AG08395 (cell line): Measurements from ENCODE around the gene DISC1.
"Not testable (repeated sequence)": the region's sequence is repeated elsewhere in the genome, so short reads cannot be mapped to it uniquely, and the experiment has no call there.

ENCODE experiments used
- DNase-seq: peaks from one replicate; pipeline ENCODE4 v3.0.0; 2012; ENCODE audit warnings: mixed read lengths, low spot score

Gene DISC1

DNA sequence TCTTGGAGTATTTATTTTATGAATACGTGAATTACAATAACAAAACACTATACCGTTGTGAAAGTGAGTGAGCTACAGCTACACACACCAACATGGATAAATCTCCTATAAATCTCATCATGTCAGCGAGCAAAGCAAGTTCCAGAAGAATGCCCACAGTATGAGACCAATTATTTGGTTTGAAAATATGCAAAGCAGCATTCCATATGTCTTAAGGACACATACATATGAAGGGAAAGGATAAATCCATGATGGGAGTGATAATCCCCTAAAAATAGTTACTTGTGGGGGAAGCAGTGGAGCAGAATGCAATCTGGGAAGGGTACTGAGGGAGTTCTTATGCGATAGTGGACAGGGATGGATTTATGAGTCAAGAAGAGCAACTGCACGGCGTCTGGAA is 261.3 kb downstream of the DISC1 start:
- no peak for DNase-seq

DNA sequence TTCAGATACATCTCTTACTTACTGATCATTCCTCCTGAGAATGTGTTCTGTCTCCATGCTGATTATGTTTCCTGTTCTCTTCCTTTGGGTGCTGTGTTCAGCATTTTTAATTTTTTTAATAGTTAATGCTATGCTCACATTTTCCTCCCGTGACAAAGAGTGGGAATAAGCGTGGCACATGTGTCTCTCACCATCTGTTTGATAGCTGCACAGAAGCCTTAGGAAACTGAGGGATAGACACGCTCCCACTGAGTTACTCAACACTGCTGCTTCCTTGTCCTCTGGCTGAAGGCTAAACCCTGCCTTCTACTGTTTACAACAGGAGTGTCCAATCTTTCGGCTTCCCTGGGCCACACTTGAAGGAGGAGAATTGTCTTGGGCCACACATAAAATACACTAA is 264.2 kb downstream of the DISC1 start:
- no peak for DNase-seq

DNA sequence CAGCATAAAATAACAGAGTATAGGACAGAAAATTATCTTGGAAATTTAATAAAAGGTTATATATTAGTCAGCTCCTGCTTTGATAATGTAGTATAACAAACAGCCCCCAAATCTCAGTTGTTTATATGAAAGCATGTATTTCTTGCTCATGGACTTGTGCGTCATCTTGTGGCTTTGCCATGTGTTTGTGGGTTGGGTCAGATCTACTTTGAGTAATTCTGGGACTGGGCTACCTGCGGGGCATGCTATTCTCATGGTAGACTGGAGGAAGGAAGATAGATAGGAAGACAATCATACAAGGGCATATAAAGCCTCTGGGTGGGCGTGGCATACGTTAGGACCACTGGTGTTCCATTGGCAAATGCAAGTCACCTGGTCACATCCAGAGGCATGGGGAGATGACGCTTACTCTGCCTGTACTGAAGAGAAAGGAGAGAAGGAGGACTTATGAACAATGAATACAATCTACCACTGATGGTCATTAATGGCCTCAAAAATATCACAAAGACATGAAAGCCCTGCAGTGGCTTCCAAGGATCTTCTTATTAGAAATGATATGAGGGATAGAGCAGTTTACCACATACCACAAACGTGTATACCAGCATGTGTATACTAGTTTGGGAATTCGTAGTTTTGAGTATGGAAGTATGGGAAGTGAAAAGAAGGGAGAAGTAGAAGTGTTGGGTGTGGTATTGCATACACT is 267.0 kb downstream of the DISC1 start:
- no peak for DNase-seq

DNA sequence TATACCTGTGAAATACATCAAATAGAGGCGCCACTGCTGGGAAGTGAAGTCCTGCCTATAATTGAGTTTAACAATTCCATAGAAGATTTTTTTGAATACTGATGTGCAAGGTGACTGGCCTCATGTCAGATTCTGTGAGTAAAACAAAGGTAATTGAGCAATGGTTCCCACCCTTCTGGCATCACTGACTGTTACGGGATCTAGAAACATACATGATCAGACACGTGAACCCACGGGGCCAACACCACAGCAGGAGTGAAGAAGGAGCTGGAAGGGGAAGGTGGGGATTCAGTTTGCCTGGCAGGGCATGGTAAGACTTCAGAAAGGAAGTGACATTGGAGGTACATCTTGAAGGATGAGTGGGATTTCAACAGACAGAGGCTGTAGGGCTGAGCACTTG is 270.2 kb downstream of the DISC1 start:
- no peak for DNase-seq

DNA sequence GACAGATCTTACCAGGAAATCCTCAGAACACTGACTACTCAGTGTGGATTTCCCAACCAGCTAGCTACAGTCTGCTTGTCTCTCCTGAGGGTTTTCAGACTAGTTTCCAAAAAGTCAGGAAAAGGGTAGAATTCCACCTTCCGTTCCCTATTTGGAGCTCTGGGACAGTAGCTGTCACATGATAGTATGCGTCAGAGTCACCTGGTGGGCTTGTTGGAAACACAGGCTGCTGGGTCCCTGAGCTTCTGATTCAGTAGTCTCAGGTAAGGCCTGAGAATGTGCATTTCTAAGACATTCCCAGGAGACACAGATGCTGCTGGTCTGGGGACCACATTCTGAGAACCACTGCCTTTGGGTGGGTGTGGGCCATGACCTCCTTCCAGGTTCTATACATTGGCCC is 272.5 kb downstream of the DISC1 start:
- DNase-seq, result no peak

DNA sequence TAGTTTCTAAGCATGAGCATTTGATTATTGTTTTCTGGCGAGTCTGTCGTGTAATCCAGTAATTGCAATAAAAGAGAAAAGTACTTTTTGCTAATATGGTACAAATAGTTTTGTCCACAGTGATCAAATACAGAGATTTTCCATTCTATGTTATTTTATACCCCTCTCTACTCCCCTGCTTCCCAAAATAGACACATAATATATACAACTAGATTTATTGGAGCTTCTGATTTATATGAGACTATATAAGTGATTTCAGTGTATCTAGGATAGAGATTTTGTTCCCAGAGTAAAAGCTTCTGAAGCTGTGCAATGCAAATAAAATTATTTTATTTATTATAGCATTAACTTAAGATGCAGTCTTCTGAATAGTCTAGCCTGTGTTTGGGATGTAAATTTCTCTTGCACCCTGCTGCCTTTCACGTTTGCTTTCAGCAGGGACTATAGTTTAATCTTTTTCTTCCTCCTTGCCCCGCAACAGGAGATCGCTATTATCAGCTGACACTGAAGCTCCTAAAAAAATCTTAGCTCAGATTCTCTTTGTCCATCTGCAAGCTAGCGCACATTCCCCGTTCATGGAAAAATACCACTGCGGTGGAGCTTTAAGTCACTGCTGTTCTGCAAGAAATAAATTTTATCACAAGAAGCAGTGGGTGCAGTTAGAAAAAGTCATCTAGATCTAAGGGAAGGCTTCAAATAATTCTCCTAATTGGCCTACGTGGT is 273.3 kb downstream of the DISC1 start:
- DNase-seq, result no peak

DNA sequence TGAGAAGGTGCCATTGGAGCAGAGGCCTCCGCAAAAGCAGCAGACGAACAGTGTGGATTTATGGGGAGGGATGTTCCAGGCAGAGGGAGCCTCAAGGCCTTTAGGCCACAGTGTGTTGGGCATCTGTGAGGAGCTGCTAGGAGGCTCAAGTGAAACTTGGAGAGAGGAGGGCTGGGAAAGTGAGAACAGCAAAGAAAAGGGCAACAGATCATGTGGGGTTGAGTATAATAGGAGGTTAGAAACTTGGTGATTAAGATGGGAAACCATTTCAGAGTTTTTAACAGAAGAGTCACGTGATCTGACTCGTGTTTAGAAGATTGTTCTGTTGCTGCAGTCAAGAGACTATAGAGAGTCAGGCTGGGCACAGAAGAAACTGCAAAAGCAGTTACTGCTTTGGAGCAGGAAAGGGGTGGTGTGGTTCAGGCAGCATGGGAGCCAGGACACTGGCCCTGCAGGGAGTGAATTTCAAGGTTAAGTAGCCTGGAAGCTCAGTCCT is 277.0 kb downstream of the DISC1 start:
- no peak for DNase-seq

DNA sequence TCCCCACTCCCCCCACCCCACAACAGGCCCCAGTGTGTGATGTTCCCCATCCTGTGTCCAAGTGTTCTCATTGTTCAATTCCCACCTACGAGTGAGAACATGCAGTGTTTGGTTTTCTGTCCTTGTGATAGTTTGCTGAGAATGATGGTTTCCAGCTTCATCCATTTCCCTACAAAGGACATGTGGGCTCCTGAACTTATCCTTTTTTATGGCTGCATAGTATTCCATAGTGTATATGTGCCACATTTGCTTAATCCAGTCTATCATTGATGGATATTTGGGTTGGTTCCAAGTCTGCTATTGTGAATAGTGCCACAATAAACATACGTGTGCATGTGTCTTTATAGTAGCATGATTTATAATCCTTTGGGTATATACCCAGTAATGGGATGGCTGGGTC is 280.7 kb downstream of the DISC1 start:
- not testable (repeated sequence) for DNase-seq

DNA sequence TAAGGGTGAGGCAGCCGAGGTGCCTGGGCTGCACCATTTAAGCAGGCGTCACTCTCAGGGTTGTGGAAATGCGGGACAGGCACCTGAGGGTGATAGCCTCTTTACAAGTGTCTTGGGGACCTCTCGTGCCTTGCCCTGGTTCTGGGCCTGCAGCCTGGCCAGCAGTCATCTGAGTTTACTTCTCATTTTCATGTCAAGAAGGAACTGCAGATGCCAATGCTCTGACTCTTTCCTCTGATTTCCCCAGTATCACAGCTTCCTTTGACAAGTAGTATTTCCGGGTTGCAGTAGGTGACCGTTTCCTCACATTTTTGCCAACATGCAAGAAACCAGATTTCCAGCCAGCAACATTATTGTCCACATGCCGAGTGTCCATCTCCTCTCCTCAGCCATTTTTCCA is 286.9 kb downstream of the DISC1 start:
- no peak for DNase-seq

DNA sequence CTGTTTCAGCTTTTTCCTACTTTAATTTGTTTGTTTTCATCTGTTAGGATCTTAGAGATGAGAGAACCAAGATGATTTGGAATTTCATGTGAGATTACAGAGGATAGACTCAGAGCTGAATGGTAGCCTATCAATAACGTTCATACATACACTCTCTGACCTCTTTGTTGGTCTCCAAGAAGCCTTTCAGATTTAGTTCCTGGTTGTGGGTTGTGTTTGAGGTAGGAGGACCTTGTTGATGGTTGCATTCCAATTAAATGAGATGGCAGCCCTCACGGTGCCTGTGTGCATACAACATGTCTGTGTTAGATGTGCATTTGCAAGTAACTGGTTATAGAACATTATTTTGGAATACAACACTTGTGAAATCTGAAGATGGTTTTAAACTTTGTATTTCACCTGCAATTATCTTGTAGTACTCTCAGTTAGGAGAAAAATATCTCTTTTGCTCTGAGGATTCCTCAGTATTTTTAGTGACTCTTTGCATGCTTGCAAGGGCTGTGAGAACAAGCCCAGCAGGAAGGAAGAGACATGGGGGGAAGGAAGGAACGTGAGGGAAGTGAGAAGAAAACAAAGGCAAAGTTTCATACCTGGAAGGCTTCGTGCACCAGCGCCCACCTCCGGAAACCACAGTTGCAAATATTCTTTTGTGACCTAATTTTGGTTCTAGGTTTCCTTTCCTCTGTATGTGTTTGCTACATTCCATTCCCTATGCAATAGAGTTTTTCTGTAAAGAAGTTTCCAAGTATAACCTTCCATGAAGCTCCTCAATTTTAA is 291.8 kb downstream of the DISC1 start:
- peak; percentile 45 for DNase-seq

DNA sequence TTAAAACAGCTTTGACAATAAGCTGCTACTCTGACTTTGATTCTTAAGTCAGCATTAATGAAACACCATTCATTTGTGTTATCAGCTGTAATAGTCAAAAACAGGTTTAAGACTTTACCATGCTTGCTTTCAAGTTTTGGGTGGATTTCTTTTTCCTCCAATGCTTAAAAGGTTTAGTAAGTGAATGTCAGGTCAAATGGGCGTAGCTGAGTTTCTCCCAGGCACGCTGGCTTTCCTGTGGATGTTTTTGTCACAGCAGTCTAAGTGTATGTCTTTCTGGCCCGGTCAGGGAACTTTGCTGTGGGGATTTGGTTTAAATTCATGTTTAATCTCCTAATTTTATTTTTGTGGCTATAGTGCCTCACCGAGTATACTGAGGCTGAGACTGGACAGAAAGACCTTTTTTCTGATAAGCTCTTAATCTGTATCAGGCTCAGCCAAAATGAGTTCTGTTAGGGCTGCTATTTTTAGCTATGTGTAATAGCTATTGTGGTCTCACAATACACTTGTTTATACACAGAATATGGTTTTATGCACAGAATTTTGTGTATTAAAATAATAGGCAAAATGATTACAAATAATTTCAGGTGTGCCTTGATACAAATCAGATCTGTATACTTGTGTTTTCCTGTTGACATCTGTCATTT is 292.8 kb downstream of the DISC1 start:
- DNase-seq, result no peak

DNA sequence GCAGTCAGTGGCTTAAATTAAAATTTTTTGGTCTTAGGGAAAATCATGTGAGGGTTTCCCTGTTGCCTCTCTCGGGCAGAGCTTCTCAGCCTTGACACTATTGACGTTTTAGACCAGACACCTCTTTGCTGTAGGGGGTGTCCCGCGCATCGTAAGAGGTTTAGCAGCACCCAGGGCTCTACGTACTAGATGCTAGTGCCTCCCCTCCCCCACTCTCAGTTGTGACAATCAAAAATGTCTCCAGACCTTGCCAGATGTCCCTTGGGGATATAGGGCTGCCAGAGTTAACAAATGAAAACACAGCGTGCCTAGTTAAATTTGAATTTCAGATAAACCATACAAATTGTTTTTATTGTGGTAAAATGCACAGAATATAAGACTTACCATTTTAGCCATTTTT is 293.3 kb downstream of the DISC1 start:
- DNase-seq, result no peak

DNA sequence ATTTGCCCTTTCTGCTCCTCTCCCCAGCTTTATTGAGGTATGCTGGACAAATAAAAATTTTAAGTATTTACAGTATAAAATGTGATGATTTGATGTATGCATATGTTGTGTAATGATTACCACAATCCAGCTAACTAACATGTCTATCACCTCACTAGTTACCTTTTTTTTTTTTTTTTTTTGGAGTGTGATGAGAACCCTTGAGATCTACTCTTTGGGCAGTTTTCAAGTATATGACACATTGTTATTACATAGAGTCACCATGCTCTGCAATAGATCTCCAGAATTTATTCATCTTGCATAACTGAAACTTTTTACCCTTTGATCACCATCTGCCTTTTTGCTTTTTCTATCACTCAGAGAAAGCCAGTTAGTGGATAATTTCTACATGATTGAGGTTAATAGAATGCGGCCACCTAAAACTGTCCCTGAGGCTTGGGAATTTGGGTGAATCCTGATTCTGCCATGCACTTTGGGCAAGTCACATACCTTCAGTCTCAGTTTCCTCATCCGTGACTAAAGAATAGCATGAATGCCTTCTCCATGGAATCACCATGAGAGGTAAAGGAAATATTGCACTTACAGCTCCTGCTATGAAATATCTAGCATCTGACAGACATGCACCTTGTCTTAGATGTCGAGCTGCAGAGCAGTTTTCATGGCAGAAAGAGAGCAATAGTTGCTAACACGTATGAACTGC is 295.2 kb downstream of the DISC1 start:
- DNase-seq, result no peak

DNA sequence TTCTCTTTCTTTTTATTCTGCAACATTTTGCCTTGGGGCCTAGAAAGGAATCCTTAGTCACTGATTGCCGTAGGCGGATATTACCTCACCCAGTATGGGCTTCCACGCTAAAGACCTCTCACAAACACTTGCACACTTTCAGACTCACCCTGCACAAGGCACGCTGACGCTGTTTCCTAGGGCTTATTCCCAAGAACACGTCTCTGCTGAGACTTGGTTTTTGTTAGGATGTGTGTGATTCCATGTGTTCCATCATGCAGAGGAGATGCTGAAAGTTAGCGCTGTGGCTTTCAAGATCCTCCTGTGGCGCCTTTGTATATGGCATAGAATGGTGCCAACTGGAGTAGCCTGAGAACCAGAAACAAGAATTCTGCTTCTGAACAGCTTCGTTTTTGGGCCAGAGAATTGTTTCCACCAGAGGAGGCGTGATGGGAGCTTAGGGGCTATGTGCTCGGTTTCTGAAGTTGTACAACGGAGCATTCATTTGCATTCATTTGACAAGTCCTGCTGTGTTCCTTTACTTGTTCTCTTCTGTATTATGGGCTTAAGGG is 297.0 kb downstream of the DISC1 start:
- no peak for DNase-seq

DNA sequence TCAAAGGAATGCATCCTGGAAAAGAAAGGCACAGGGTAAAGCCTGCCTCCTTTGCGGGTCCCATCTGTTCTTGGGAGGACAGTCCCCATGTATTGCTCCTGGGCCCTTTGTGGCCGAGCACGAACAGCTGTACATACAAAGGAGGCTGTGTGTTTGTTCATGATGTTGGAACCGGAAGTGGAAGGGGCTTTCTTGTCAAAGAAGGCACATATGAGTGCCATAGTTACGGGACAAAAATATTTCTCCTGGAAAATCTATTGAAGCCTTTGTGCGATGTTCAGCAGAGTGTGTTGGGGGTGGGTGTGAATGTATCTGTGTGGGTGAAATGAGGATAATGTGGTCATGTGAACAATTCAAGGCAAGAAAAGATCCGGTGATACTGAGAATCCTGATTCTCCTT is 297.6 kb downstream of the DISC1 start:
- no peak for DNase-seq

DNA sequence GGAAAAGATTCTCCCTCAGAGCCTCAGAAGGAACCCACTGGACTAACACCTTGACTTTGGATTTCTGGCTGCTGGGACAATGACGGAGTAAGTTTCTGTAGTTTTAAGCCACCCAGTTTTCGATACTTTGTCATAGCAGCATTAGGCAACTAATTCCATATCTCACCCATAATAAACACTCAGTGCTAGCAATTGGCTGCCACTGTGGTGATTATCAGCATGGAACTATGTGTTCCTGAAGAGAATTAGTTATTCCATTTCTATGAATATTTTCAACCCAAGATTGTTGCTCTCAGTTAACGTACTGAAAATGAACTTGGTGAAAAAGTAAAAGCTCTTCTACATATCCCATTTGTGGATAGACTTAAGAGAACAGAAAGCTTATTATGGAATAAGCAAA is 299.3 kb downstream of the DISC1 start:
- DNase-seq, result no peak

DNA sequence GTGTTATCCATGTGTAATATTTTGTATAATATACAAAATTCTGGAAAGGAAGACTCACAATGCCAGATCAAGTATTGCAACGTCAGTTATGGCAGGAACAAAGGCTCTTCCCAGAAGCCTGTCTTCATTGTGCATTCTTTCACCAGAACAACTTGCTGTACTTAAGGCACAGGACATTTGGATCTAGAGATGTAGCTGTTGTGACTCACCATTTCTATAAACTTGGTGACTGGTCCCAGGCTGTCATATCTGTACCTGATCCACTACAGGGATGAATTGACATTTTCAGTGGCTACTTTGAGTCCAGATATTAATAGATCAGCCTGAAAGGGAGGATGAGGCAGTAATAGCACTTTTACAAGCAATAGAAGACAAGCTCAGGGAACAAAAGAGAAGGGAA is 299.8 kb downstream of the DISC1 start:
- DNase-seq, result no peak

DNA sequence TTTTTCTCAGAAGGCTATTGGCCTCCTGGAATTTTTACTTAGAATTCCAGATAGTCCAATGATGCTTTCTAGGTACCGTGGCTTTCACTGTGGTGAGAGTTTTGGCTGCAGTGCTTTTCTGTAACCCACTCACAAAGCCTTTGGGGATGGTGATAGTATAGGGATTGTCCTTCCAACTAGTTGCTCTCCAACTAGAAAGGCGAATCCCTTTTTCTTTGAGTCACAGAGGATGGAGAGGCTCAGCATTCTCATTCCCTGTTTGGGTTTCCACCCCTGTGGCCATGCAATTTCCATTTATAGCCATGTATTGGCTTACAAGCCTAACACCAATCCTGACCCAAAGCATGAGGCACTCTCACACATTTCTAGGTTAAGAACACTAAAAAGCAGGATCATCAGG is 300.3 kb downstream of the DISC1 start:
- no peak for DNase-seq

DNA sequence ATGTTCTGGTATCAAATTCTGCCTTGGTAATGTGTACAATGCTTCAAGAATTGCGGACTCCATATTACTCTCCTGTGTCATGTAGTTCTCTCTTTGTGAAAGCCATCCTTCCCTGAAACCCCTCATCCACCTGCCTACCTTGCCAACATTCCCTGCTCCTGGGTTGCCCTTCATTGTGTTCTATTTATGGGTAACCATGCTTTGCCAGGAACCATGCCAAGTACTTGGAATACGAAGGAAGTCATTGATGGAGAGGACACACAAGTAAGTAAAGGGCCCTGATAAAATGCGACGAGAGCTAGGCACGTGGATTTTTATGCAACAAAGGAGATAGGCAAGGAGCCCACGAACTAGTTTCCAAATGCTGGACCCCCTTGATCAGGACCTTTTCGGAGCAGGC is 300.8 kb downstream of the DISC1 start:
- DNase-seq, result no peak

DNA sequence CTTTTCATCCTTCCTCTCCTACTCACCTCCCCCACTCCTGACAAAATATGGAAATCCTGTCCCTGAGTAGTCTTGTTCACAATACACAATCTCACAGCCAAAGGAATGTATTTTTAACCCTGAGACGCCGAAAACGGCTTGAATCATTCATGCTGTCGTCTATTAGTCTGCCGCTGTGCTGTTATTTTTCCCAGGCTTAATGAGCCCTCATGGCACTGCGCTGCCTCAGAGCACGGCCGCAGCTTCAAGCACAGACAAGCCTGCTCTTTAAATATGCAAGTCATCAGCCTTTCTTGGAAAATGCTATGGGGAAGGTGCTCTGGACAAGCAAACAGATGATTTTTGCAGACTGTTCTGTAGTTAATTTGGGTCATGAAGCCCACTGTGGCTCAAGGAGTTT is 302.7 kb downstream of the DISC1 start:
- DNase-seq, result peak; percentile 70

DNA sequence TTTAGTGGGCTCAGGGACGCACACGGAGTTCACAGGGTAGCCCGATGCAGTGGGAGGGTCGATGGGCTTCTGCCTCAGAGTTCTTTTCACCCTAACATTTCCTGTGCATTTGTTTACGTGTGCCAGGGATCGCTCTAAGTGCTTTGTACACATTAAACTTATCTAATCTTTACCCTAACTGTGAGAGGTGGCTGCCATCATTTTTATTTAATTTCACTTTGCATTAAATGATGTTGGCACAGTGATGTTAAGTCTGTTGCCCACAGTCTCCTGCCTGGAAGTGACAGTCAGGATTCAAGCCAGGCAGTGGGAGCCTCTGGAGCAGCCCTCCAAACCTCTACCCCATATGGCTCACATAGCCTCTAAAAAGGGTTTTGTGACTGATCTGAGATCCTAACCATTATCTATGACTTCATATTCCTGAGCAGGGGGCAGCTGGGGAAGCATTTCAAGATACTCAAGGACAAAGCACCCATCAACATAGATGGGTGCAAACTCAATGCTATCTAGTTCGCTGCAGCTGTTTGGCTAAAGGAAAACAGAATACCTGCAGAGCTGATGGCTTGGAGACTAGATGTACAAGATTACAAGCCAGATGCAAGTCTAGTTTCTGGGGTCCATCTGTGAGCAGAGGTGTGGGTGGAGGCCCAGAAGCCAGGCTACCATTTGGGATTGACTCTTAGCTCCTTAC is 303.8 kb downstream of the DISC1 start:
- no peak for DNase-seq
